Thoracic aorta (tissue), 2 donors: ENCODE results near the gene LEP. TPM values are rescaled to one million over a fixed set of nuclear protein-coding genes. Genes with fewer than 3 reads are reported as not detected.

ENCODE experiments used
- ATAC-seq: fragments of 150-250 bp; one replicate; pipeline ENCODE4 v1.8.0; 2017; ENCODE audit warnings: low read depth; ENCODE audit not compliant: insufficient number of reproducible peaks, low FRiP score
- DNase-seq: peaks from one replicate; pipeline ENCODE4 v3.0.0-alpha.2; 2020; ENCODE audit warnings: low spot score
- H3K27ac ChIP-seq, 2 donors: fragments of 200-600 bp; sonication (generic); 1 replicate in 1 of 2; 2 replicates in 1 of 2; pipeline ENCODE4 v1.5.1; 2016; ENCODE audit warnings: mild to moderate bottlenecking in 2 of 2, moderate library complexity in 2 of 2
- H3K27me3 ChIP-seq: fragments of 200-600 bp; sonication (generic); replicated peaks from 2 replicates; pipeline ENCODE4 v1.6.0; 2016; ENCODE audit warnings: mild to moderate bottlenecking; ENCODE audit not compliant: insufficient read depth
- H3K36me3 ChIP-seq: fragments of 200-600 bp; sonication (generic); one replicate; pipeline ENCODE4 v1.5.1; 2016
- H3K4me1 ChIP-seq, 2 donors: fragments of 200-600 bp; sonication (generic); 1 replicate in 1 of 2; 2 replicates in 1 of 2; pipeline versions ENCODE4 v1.5.1 to v1.6.0; 2016; ENCODE audit warnings: low read depth in 2 of 2, mild to moderate bottlenecking in 1 of 2; ENCODE audit not compliant: control insufficient read depth in 1 of 2
- H3K4me3 ChIP-seq: fragments of 200-600 bp; sonication (generic); 2 replicates; pipeline ENCODE4 v1.5.1; 2016; ENCODE audit warnings: mild to moderate bottlenecking
- H3K9me3 ChIP-seq: fragments of 200-600 bp; sonication (generic); 2 replicates; pipeline ENCODE4 v1.5.1; 2016
- CTCF ChIP-seq: fragments of 200-600 bp; sonication (generic); IDR thresholded peaks from one replicate; pipeline ENCODE4 v1.5.1; 2019; ENCODE audit warnings: antibody characterized with exemption
- total RNA-seq, 2 donors: library from RNA; depleted of rRNA; stranded (reverse); fragments of >200 nt; gene quantifications; one replicate each; pipeline versions ENCODE4 v1.1.0 to v1.2.3, GENCODE V29; 2016

Gene LEP
- total RNA-seq, 2 donors from 2014 or later, result not detected

DNA sequence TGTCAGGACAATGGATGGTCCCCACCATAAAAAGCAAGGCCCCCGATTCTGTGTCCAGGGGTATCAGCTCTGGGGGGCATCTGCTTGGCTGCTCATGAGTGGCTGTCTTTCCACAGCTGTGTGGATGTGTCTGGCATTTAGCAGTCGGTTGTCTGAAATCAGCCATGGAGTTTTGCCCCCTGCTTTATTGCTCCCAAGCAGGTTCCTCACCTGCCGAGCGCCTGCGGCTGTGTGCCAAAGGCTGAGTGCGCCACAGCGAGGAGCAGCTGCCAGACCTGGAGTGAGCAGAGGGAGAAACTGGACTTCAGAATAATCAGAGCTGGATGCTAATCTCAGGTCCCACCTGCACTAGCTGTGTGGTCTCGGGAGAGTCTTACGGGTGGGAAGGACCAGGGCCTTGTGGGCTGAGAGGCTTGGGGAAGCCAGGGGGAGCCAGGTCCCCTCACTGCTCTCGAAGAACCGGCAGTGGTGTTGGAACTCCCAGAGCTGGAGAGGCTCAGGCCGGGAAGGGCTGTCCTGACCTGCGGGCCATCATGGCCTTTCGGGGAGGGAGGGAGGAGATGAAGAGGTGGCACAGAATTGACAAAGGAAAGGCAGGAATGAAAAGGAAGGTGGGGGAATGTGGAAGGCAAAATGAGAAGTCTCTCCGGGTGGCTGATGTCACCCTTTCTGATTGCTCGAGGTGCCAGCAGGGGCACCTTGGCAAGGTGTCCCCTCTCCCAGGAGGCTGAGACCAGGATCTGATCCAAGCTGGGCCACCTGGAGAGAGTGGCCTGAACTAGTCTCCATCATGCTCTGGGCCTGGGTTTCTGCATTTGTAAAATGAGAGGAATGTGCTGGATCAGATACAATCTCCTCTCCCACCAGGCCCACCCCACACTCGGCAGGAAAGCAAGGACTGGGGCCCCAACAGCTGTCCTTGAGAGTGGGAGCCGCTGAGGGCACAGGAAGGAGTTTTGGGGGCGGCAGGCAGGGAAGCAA, 30.2 kb upstream of the LEP start:
- DNase-seq (no peak), ATAC-seq (no peak)
- no peak overlapping the region for H3K27ac ChIP-seq

GRCh38 chr7:128211626-128212025, 29.5 kb upstream of the LEP start:
- no peak overlapping the region for H3K27ac ChIP-seq
- no peaks in the 10 kb centered on the region for H3K4me1 ChIP-seq
- H3K36me3 ChIP-seq, result no peaks in the 10 kb centered on the region
- H3K4me3 ChIP-seq, result no peak overlapping the region
- H3K9me3 ChIP-seq, result no peaks in the 10 kb centered on the region
- H3K27me3 ChIP-seq, result no peaks in the 10 kb centered on the region
- ATAC-seq (no peak), DNase-seq (no peak)
- no peak for TF ChIP-seq CTCF

More for the DNA sequence above, 30.2 kb upstream of the LEP start:
- no peak for TF ChIP-seq CTCF
- Histone ChIP-seq H3K4me3 (no peak overlapping the region), H3K36me3 (no peaks in the 10 kb centered on the region), H3K9me3 (no peaks in the 10 kb centered on the region), H3K27me3 (no peaks in the 10 kb centered on the region), H3K4me1 (no peaks in the 10 kb centered on the region)

- H3K27ac ChIP-seq, result no peak overlapping the region
- no peak for ATAC-seq
Observed at GRCh38 chr7:128214463-128214862, 26.6 kb upstream of the LEP start.

GRCh38 chr7:128215281-128215680, 25.8 kb upstream of the LEP start:
- Histone ChIP-seq H3K27ac (no peak overlapping the region), H3K27me3 (no peaks in the 10 kb centered on the region), H3K4me3 (no peak overlapping the region), H3K36me3 (no peaks in the 10 kb centered on the region), H3K9me3 (no peaks in the 10 kb centered on the region), H3K4me1 (no peaks in the 10 kb centered on the region)
- ATAC-seq (no peak), DNase-seq (no peak)
- TF ChIP-seq CTCF, result no peak

More at GRCh38 chr7:128214463-128214862, 26.6 kb upstream of the LEP start:
- Histone ChIP-seq H3K27me3 (no peaks in the 10 kb centered on the region), H3K4me3 (no peak overlapping the region), H3K36me3 (no peaks in the 10 kb centered on the region), H3K9me3 (no peaks in the 10 kb centered on the region), H3K4me1 (no peaks in the 10 kb centered on the region)
- no peak for DNase-seq
- no peak for TF ChIP-seq CTCF

GRCh38 chr7:128215739-128216138, 25.3 kb upstream of the LEP start:
- TF ChIP-seq CTCF, result no peak
- Histone ChIP-seq H3K27me3 (no peaks in the 10 kb centered on the region), H3K36me3 (no peaks in the 10 kb centered on the region), H3K4me1 (no peaks in the 10 kb centered on the region), H3K4me3 (no peak overlapping the region), H3K27ac (no peak overlapping the region), H3K9me3 (no peaks in the 10 kb centered on the region)
- no peak for ATAC-seq
- DNase-seq, result no peak
